ENCODE data around the gene AFDN.

AFDN gene

DNA sequence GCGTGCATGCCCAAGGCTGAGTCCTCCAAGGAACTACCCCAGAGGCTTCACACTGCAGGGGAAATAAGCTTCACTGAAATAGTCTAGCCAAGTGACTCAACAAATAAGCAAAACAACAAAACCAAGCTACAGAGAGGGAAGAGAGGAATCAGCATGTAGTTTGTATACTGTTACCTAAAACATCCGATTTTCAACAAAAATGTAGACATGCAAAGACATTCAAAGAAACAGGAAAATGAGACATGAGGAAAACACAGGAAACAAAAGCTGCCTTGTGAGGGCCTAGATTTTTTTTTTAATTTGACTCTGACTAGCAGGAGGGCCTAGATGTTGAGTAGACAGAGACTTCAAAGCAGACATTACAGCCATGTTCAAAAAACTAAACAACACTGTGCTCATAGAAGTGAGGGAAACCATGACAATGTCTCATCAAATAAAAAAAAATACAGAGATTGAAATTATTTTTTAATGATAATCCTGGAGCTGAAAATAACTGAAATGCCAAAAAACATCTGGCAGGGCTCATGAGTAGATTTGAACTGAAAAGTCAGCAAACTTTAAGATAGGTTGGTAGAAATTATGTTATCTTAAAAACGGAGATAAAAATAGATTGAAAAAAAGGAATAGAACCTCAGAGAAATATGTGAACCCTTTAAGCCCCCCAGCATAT, 154.3 kb downstream of the AFDN start:
- no peak overlapping the region for H3K4me3 ChIP-seq (replicated peaks; ENCODE audit: low read depth, low read length)
- peak; percentile 23 for DNase-seq (ENCODE audit: low read depth)
- TF ChIP-seq, protein P1, sequence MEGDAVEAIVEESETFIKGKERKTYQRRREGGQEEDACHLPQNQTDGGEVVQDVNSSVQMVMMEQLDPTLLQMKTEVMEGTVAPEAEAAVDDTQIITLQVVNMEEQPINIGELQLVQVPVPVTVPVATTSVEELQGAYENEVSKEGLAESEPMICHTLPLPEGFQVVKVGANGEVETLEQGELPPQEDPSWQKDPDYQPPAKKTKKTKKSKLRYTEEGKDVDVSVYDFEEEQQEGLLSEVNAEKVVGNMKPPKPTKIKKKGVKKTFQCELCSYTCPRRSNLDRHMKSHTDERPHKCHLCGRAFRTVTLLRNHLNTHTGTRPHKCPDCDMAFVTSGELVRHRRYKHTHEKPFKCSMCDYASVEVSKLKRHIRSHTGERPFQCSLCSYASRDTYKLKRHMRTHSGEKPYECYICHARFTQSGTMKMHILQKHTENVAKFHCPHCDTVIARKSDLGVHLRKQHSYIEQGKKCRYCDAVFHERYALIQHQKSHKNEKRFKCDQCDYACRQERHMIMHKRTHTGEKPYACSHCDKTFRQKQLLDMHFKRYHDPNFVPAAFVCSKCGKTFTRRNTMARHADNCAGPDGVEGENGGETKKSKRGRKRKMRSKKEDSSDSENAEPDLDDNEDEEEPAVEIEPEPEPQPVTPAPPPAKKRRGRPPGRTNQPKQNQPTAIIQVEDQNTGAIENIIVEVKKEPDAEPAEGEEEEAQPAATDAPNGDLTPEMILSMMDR (IDR thresholded peaks at IDR 0.05; ENCODE audit: low read length, missing control alignments) = no peak

DNA sequence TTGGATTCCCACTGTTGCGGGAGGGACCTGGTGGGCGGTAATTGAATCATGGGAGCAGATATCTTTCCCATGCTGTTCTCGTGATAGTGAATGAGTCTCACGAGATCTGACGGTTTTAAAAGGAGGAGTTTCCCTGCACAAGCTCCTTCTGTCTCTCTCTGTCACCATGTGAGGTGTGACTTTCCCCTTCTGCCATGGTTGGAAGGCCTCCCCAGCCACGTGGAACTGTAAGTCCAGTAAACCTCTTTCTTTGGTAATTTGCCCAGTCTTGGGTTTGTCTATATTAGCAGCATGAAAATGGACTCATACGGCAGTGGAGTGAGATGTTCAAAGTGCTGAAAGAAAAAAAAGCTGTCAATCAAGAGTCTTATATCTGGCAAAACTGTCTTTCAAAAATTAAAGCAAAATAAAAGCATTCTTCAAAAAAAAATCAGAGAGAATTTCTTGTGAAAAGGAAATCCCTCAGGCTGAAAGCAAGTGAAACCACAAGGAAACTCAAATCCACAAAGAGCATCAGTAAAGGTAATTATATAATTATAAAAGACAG, 155.3 kb downstream of the AFDN start:
- DNase-seq (ENCODE audit: low read depth) = no peak
- no peak overlapping the region for H3K4me3 ChIP-seq (replicated peaks; ENCODE audit: low read depth, low read length)
- TF ChIP-seq, protein P1 (IDR thresholded peaks at IDR 0.05; ENCODE audit: low read length, missing control alignments) = no peak

GRCh38 chr6:167984144-167984719, 157.5 kb downstream of the AFDN start:
- TF ChIP-seq, protein P1 (IDR thresholded peaks at IDR 0.05; ENCODE audit: low read length, missing control alignments) = no peak
- no peak overlapping the region for H3K4me3 ChIP-seq (replicated peaks; ENCODE audit: low read depth, low read length)
- DNase-seq (ENCODE audit: low read depth) = no peak

GRCh38 chr6:167984876-167985604, 158.3 kb downstream of the AFDN start:
- DNase-seq (ENCODE audit: low read depth) = no peak
- no peak overlapping the region for H3K4me3 ChIP-seq (replicated peaks; ENCODE audit: low read depth, low read length)
- TF ChIP-seq, protein P1 (IDR thresholded peaks at IDR 0.05; ENCODE audit: low read length, missing control alignments) = no peak

DNA sequence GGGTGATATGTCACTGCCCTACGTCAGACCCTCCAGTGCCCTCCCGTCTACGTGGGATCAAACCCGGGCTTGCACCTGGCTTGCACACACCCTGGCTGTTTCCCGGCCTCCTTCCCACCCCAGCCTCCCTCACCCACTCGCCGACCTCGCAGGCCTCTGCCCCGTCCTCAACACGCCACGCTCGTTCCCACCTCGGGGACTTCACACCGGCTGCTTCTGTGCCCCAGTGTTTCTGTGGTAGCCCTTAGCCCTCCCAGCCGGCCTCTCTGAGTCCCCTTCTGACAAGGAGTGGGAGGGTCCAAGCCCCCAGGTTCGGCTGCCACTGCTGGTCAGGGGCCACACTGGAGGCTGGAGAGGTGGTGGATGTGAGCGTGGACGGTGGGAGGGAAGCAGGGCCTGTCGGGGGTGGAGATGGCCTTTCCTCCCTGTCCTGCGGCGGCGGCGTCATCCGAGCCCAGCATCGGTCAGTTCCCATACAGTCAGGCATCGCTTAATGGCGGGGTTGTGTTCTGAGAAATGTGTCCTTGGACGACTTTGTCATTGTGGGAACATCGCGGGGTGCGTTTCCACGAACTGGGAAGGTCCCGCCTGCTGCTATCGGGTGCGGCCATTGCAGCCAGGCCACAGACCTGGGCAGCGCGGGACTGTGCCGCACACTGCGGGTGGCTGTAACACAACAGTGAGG, 159.3 kb downstream of the AFDN start:
- DNase-seq (ENCODE audit: low read depth) = no peak
- TF ChIP-seq, protein P1 (IDR thresholded peaks at IDR 0.05; ENCODE audit: low read length, missing control alignments) = no peak
- H3K4me3 ChIP-seq (replicated peaks; ENCODE audit: low read depth, low read length) = no peak overlapping the region

- no peak for DNase-seq (ENCODE audit: low read depth)
- TF ChIP-seq, protein P1 (IDR thresholded peaks at IDR 0.05; ENCODE audit: low read length, missing control alignments) = no peak
Observed at GRCh38 chr6:167987396-167988153, 160.9 kb downstream of the AFDN start.

More at GRCh38 chr6:167987396-167988153, 160.9 kb downstream of the AFDN start:
- H3K4me3 ChIP-seq (replicated peaks; ENCODE audit: low read depth, low read length) = no peak overlapping the region

Data from fibroblast of pulmonary artery (primary cell).